A673 (cell line): ENCODE measurements around the gene ZC3HAV1.

Experiments
- EZH2 ChIP-seq: fragments of 200-600 bp; sonication (generic); IDR thresholded peaks from 2 replicates; pipeline ENCODE4 v1.6.1; 2017; ENCODE audit warnings: borderline replicate concordance, low read depth, mild to moderate bottlenecking, mixed read lengths, antibody characterized with exemption, low read length; ENCODE audit not compliant: poor library complexity, severe bottlenecking
- TF ChIP-seq, protein P1 (sequence below): fragments of 300-800, 200-600 bp; sonication (generic); conservative IDR thresholded peaks from 2 replicates; pipeline ENCODE4 v1.5.1; 2017; ENCODE audit warnings: low read depth, mild to moderate bottlenecking, antibody characterized with exemption, low read length, moderate library complexity, mixed read lengths

DNA sequence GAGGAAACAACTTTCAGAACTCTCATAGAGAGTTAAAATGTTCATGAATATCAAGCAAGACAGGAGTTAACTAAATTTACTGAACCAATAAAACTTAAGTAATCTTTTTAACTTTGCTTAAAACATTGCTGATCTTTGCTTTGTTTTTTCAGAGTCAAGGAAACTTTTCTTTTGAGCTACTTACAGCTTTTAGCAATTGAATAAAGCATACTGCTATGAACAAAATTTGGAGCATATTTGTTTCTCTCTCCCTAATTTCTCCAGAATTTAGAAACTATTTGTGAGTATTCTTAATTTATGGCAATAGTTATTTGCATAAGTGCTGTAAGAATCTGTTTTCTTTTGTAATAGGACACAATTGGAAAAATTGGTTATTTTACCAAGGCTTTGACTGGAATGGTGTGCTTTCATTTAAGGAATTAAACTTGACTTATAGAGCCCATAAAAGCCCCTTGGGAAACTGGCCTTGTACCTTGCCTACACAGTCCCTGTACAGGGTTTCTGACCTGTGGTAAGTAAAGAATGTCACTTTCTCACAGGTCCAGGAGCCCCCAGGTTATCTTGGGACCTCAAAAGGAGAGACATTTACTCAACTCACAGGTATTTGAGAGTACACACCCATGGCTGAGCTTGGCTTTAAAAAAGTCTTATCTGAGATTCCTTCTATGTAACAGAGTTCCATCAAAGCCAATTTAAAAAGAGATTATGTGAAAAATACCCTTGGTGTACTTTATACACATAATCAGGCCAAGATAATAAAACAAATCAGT is 105.0 kb downstream of the ZC3HAV1 start:
- TF ChIP-seq, protein P1, sequence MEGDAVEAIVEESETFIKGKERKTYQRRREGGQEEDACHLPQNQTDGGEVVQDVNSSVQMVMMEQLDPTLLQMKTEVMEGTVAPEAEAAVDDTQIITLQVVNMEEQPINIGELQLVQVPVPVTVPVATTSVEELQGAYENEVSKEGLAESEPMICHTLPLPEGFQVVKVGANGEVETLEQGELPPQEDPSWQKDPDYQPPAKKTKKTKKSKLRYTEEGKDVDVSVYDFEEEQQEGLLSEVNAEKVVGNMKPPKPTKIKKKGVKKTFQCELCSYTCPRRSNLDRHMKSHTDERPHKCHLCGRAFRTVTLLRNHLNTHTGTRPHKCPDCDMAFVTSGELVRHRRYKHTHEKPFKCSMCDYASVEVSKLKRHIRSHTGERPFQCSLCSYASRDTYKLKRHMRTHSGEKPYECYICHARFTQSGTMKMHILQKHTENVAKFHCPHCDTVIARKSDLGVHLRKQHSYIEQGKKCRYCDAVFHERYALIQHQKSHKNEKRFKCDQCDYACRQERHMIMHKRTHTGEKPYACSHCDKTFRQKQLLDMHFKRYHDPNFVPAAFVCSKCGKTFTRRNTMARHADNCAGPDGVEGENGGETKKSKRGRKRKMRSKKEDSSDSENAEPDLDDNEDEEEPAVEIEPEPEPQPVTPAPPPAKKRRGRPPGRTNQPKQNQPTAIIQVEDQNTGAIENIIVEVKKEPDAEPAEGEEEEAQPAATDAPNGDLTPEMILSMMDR = no peak
- TF ChIP-seq EZH2 = no peak
